DND-41 (cell line): ENCODE measurements around the gene WBP1L.
"Not testable (repeated sequence)": the region's sequence is repeated elsewhere in the genome, so short reads cannot be mapped to it uniquely, and the experiment has no call there.

ENCODE experiments used
- CTCF ChIP-seq: IDR thresholded peaks from 2 replicates; pipeline ENCODE4 v1.5.1; 2012; ENCODE audit warnings: borderline replicate concordance, low read length, moderate library complexity, mild to moderate bottlenecking; ENCODE audit not compliant: poor library complexity, severe bottlenecking; ENCODE audit errors: extremely low read depth
- EZH2 ChIP-seq: IDR thresholded peaks from 3 replicates; pipeline ENCODE4 v1.6.1; 2012; ENCODE audit warnings: borderline replicate concordance, low read depth, mild to moderate bottlenecking, moderate library complexity, low read length, inconsistent platforms; ENCODE audit not compliant: severe bottlenecking

- not testable (repeated sequence) for TF ChIP-seq CTCF, EZH2
Measured at GRCh38 chr10:102820008-102820407, 76.3 kb downstream of the WBP1L start.
